K562 (cell line): ENCODE data around the gene ANO3. TPM values are rescaled to one million over a fixed set of nuclear protein-coding genes. Genes with fewer than 3 reads are reported as not detected.

Source experiments
- ATAC-seq: fragments of 200-7000 bp; cut with Tn5 transposase; 3 replicates; pipeline ENCODE4 v1.9.1; 2020; ENCODE audit warnings: moderate library complexity
- BruUV-seq: library from RNA; stranded (reverse); fragments of 400-500 nt; replicated peaks from 2 replicates; lab custom pipeline; 2021; lab: Mats Ljungman, UMichigan
- CTCF ChIA-PET: fragments of 300-600 bp; formaldehyde crosslinking; extraction: SDS; loops from one replicate; lab custom pipeline; 2021; ENCODE audit warnings: low intra/inter-chr PET ratio; lab: Yijun Ruan, JAX
- POLR2A ChIA-PET: fragments of 300-600, 350-650 bp; sonication (Branson Sonifier 250); formaldehyde crosslinking; extraction: SDS; loops from one replicate; lab custom pipeline; 2021; ENCODE audit warnings: antibody characterized with exemption, inconsistent platforms; lab: Yijun Ruan, JAX
- DNase-seq, 4 experiments: peaks; one replicate each; pipeline versions ENCODE4 v3.0.0 to v3.0.0-alpha.2; 2011 to 2018; ENCODE audit warnings: low spot score in 3 of 4, mixed read lengths in 3 of 4; ENCODE audit errors: extremely low read depth in 1 of 4
- FAIRE-seq: peaks from 2 replicates; lab custom pipeline; 2011; peaks lifted over from hg19 to GRCh38; lab: Jason Lieb, UNC
- H2AFZ ChIP-seq: 2 replicates; pipeline ENCODE4 v1.6.0; 2011; ENCODE audit warnings: low read depth, low read length, control low read depth, inconsistent platforms
- H3K27ac ChIP-seq: fragments of 200-600 bp; 3 replicates; pipeline ENCODE4 v1.8.0; 2011; ENCODE audit warnings: low read depth, mild to moderate bottlenecking, control low read depth, inconsistent platforms, low read length, moderate library complexity, mixed read lengths; ENCODE audit errors: extremely low read depth
- H3K27me3 ChIP-seq, 2 experiments: fragments of 300-600 bp in 1 of 2; 2 replicates in 1 of 2; 3 replicates in 1 of 2; pipeline versions ENCODE4 v1.6.0 to v1.8.0; 2011; ENCODE audit warnings: inconsistent platforms in 2 of 2, low read length in 2 of 2, mild to moderate bottlenecking in 1 of 2, mixed read lengths in 1 of 2, moderate library complexity in 1 of 2; ENCODE audit not compliant: control insufficient read depth in 2 of 2, insufficient read depth in 2 of 2
- H3K36me3 ChIP-seq: fragments of 300-600 bp; 3 replicates; pipeline ENCODE4 v1.8.0; 2011; ENCODE audit warnings: mild to moderate bottlenecking, low read length, inconsistent platforms; ENCODE audit not compliant: control insufficient read depth, insufficient read depth
- H3K4me1 ChIP-seq, 2 experiments: fragments of 200-600 bp in 1 of 2; replicated peaks in 1 of 2; 2 replicates in 1 of 2; 3 replicates in 1 of 2; pipeline versions ENCODE4 v1.5.1 to v1.8.0; 2011; ENCODE audit warnings: inconsistent platforms in 2 of 2, low read length in 2 of 2, mild to moderate bottlenecking in 1 of 2, mixed read lengths in 1 of 2, moderate library complexity in 1 of 2; ENCODE audit not compliant: control insufficient read depth in 2 of 2, insufficient read depth in 2 of 2
- H3K4me2 ChIP-seq: 2 replicates; pipeline ENCODE4 v1.6.1; 2011; ENCODE audit warnings: low read length, control low read depth, inconsistent platforms, mixed read lengths; ENCODE audit not compliant: insufficient read depth
- H3K4me3 ChIP-seq: fragments of 200-600 bp; sonication (generic), shearing (Covaris generic); 2 replicates; pipeline ENCODE4 v1.5.1; 2016; ENCODE audit warnings: control low read depth, inconsistent platforms
- H3K79me2 ChIP-seq: fragments of 200-600 bp; 3 replicates; pipeline ENCODE4 v1.8.0; 2011; ENCODE audit warnings: low read length, inconsistent platforms; ENCODE audit not compliant: control insufficient read depth, insufficient read depth
- H3K9ac ChIP-seq, 2 experiments: 2 replicates each; pipeline versions ENCODE4 v1.6.0 to v1.6.1; 2011; ENCODE audit warnings: low read depth in 2 of 2, low read length in 2 of 2, control low read depth in 1 of 2, inconsistent platforms in 1 of 2, mild to moderate bottlenecking in 1 of 2, mixed read lengths in 1 of 2; ENCODE audit not compliant: insufficient read depth in 1 of 2
- H3K9me1 ChIP-seq: one replicate; pipeline ENCODE4 v1.6.0; 2011; ENCODE audit warnings: inconsistent platforms, mild to moderate bottlenecking, low read length, moderate library complexity; ENCODE audit not compliant: control insufficient read depth, insufficient read depth
- H3K9me3 ChIP-seq: replicated peaks from 2 replicates; pipeline ENCODE4 v1.5.1; 2011; ENCODE audit warnings: low read depth, low read length, inconsistent platforms; ENCODE audit not compliant: control insufficient read depth, insufficient read depth
- H4K20me1 ChIP-seq: replicated peaks from 2 replicates; pipeline ENCODE4 v1.6.1; 2011; ENCODE audit warnings: low read length, inconsistent platforms, mixed read lengths; ENCODE audit not compliant: control insufficient read depth, insufficient read depth
- ARID1B ChIP-seq: fragments of 450-650 bp; IDR thresholded peaks from 2 replicates; pipeline ENCODE4 v1.6.1; 2016; ENCODE audit warnings: antibody characterized with exemption, mild to moderate bottlenecking, inconsistent platforms
- DLX4 ChIP-seq: fragments of 250-450 bp; sonication (Bioruptor Pico); IDR thresholded peaks from 2 replicates; pipeline ENCODE4 v1.6.1; 2021; ENCODE audit warnings: mild to moderate bottlenecking
- FOXJ3 ChIP-seq: sonication (generic); formaldehyde crosslinking; IDR thresholded peaks from 2 replicates; pipeline ENCODE4 v1.4.0; 2020; ENCODE audit warnings: mild to moderate bottlenecking, missing genetic modification reagents
- FOXK1 ChIP-seq: sonication (generic); formaldehyde crosslinking; IDR thresholded peaks from 2 replicates; pipeline ENCODE4 v1.8.0; 2022; ENCODE audit warnings: missing genetic modification reagents, mild to moderate bottlenecking, borderline replicate concordance
- HNRNPK ChIP-seq: fragments of 200-400 bp; formaldehyde crosslinking; IDR thresholded peaks from one replicate; pipeline ENCODE4 v1.6.1; 2018; ENCODE audit warnings: mild to moderate bottlenecking, low read depth, low read length; ENCODE audit not compliant: poor library complexity, severe bottlenecking
- KAT7 ChIP-seq: sonication (generic); formaldehyde crosslinking; IDR thresholded peaks from 2 replicates; pipeline ENCODE4 v1.8.0; 2022; ENCODE audit warnings: missing genetic modification reagents, mild to moderate bottlenecking, borderline replicate concordance
- NEUROD1 ChIP-seq: fragments of 150-350 bp; IDR thresholded peaks from 2 replicates; pipeline ENCODE4 v1.6.1; 2014; ENCODE audit warnings: borderline replicate concordance, low read length, low read depth; ENCODE audit not compliant: partially characterized antibody
- NRF1 ChIP-seq, 2 experiments: fragments of 450-650 bp; IDR thresholded peaks in 1 of 2; conservative IDR thresholded peaks in 1 of 2; 2 replicates each; pipeline ENCODE4 v1.6.1; 2014; ENCODE audit warnings: mild to moderate bottlenecking in 2 of 2
- RB1 ChIP-seq: fragments of 450-650 bp; IDR thresholded peaks from 2 replicates; pipeline ENCODE4 v1.6.1; 2017; ENCODE audit warnings: low read depth, mild to moderate bottlenecking
- USF2 ChIP-seq: sonication (generic); formaldehyde crosslinking; IDR thresholded peaks from 2 replicates; pipeline ENCODE4 v1.5.0; 2020; ENCODE audit warnings: missing genetic modification reagents
- ZNF140 ChIP-seq: fragments of 250-450 bp; sonication (Bioruptor Pico); IDR thresholded peaks from 2 replicates; pipeline ENCODE4 v1.8.0; 2021; ENCODE audit warnings: moderate library complexity, mild to moderate bottlenecking, inconsistent platforms
- ZNF785 ChIP-seq: fragments of 250-450 bp; sonication (Bioruptor Pico); IDR thresholded peaks from 2 replicates; pipeline ENCODE4 v1.4.0; 2020; ENCODE audit warnings: mild to moderate bottlenecking
- WGBS: fragments of 100-300 bp; shearing (Covaris generic); methylation state at CpG from one replicate; pipeline ENCODE4 v1.1.6; 2016; ENCODE audit warnings: low coverage, mixed read lengths; ENCODE audit not compliant: insufficient coverage; ENCODE audit errors: missing lambda C conversion rate; 5-methylcytosine and 5-hydroxymethylcytosine counted together
- in situ Hi-C: fragments of 300-500 bp; cut with MboI; formaldehyde crosslinking; loops from 4 replicates; pipeline ENCODE4 v1.15.0; 2018; ENCODE audit warnings: inconsistent platforms, mixed read lengths
- intact Hi-C: fragments of 100-400 bp; cut with micrococcal nuclease; formaldehyde crosslinking; loops from 2 replicates; pipeline ENCODE4 v1.14.2; 2022
- polyA plus RNA-seq, 8 experiments: library from polyadenylated mRNA; depleted of rRNA in 4 of 8; stranded (reverse) in 5 of 8; unstranded in 3 of 8; fragments of >200 nt; fragmentation: Nextera tagmentation in 2 of 8; fragmentation: Illumina TruSeq in 1 of 8; extraction: Ambion mirVana in 2 of 8; extraction: Trizol in 1 of 8; gene quantifications; 2 replicates each; pipeline versions ENCODE4 v1.2.1 to v1.2.3, GENCODE V29; 2011 to 2014; ENCODE audit warnings: inconsistent platforms in 1 of 8, missing spikeins in 1 of 8
- total RNA-seq, 7 experiments: library from RNA; depleted of rRNA in 6 of 7; stranded (reverse); fragments of >200 nt in 6 of 7; fragmentation: Illumina TruSeq in 2 of 7; extraction: Trizol in 2 of 7; gene quantifications; 2 replicates each; pipeline versions ENCODE4 v1.2.1 to v1.2.3, GENCODE V29; 2011 to 2021; ENCODE audit warnings: low replicate concordance in 1 of 7
- TF ChIP-seq, protein P1 (sequence below): fragments of 250-450 bp; sonication (Bioruptor Pico); IDR thresholded peaks from 2 replicates; pipeline ENCODE4 v1.5.0; 2021

The ANO3 gene
- total and polyA plus RNA-seq, 9 of the 15 experiments (the other 6 are each of a cell fraction or from before 2014, with no cell fraction given): 0.01 to 0.13 (median 0.04) TPM; not detected in 1

GRCh38 chr11:26350002-26350401, 18.1 kb downstream of the ANO3 start:
- DNase-seq (no peak), FAIRE-seq (no peak), ATAC-seq (no peak)
- H4K20me1 ChIP-seq: no peaks in the 10 kb centered on the region
- H3K36me3 ChIP-seq: no peaks in the 10 kb centered on the region
- H3K9me3 ChIP-seq: no peaks in the 10 kb centered on the region
- no peaks in the 10 kb centered on the region for H3K79me2 ChIP-seq
- POLR2A ChIA-PET: no interaction called here
- no peaks in the 10 kb centered on the region for H3K9me1 ChIP-seq
- no peak overlapping the region for H3K9ac ChIP-seq
- in situ Hi-C loops (no loop called here), intact Hi-C loops (no loop called here)
- H3K4me1 ChIP-seq: no peaks in the 10 kb centered on the region; a peak in 1 of 5 replicates
- H3K4me3 ChIP-seq: no peak overlapping the region
- no peak overlapping the region for H3K27ac ChIP-seq
- no peaks in the 10 kb centered on the region for H3K27me3 ChIP-seq
- H2AFZ ChIP-seq: no peak overlapping the region
- WGBS: 4% methylated on average over 7 of the region's 7 CpGs
- H3K4me2 ChIP-seq: no peak overlapping the region
- CTCF ChIA-PET: no interaction called here
- no TSS peak for BruUV-seq
- TF ChIP-seq, protein P1, sequence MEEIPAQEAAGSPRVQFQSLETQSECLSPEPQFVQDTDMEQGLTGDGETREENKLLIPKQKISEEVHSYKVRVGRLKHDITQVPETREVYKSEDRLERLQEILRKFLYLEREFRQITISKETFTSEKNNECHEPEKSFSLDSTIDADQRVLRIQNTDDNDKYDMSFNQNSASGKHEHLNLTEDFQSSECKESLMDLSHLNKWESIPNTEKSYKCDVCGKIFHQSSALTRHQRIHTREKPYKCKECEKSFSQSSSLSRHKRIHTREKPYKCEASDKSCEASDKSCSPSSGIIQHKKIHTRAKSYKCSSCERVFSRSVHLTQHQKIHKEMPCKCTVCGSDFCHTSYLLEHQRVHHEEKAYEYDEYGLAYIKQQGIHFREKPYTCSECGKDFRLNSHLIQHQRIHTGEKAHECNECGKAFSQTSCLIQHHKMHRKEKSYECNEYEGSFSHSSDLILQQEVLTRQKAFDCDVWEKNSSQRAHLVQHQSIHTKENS (CRISPR knock-in tag): no peak
- no peak for TF ChIP-seq NRF1 (conservative IDR thresholded peaks at IDR 0.05 in 1 of 2, IDR thresholded peaks at IDR 0.05 in 1 of 2)
- TF ChIP-seq USF2: no peak
- no peak for TF ChIP-seq ZNF140 (CRISPR knock-in tag)
- TF ChIP-seq NEUROD1: no peak
- TF ChIP-seq KAT7: no peak
- no peak for TF ChIP-seq DLX4 (CRISPR knock-in tag)
- no peak for TF ChIP-seq FOXJ3
- TF ChIP-seq RB1: no peak
- no peak for TF ChIP-seq FOXK1 (CRISPR knock-in tag)
- TF ChIP-seq ZNF785: no peak
- no peak for TF ChIP-seq HNRNPK
- TF ChIP-seq ARID1B: no peak
